HepG2 (cell line): ENCODE data around the gene MMUT. TPM values are rescaled to one million over a fixed set of nuclear protein-coding genes. Genes with fewer than 3 reads are reported as not detected.
A peak's percentile ranks its signal among the peaks of the same experiment; 100 is the strongest.

Experiments used
- CCDC6 ChIP-seq: sonication (generic); formaldehyde crosslinking; IDR thresholded peaks from 2 replicates; pipeline ENCODE4 v1.8.1; 2022; ENCODE audit warnings: mild to moderate bottlenecking, missing genetic modification reagents, moderate library complexity
- KLF16 ChIP-seq, 2 experiments: sonication (generic) in 1 of 2; formaldehyde crosslinking in 1 of 2; IDR thresholded peaks; 2 replicates each; pipeline versions ENCODE4 v1.6.1 to v1.8.0; 2016 to 2023; ENCODE audit warnings: missing genetic modification reagents in 2 of 2, missing compliant biosample characterization in 1 of 2
- NFKBIZ ChIP-seq: IDR thresholded peaks from 2 replicates; pipeline ENCODE4 v1.6.1; 2018; ENCODE audit warnings: missing genetic modification reagents, missing compliant biosample characterization
- NR2F6 ChIP-seq, 2 experiments: IDR thresholded peaks; 2 replicates each; pipeline ENCODE4 v1.6.1; 2016; ENCODE audit warnings: antibody characterized with exemption in 1 of 2, mild to moderate bottlenecking in 1 of 2
- ZHX2 ChIP-seq, 2 experiments: sonication (generic) in 1 of 2; formaldehyde crosslinking in 1 of 2; IDR thresholded peaks; 2 replicates each; pipeline versions ENCODE4 v1.6.1 to v1.9.0; 2014 to 2022; ENCODE audit warnings: antibody characterized with exemption in 1 of 2, borderline replicate concordance in 1 of 2, inconsistent platforms in 1 of 2, low read depth in 1 of 2, missing genetic modification reagents in 1 of 2
- ZNF12 ChIP-seq: sonication (generic); formaldehyde crosslinking; IDR thresholded peaks from 2 replicates; pipeline ENCODE4 v1.5.0; 2020; ENCODE audit warnings: missing genetic modification reagents
- ZNF256 ChIP-seq: sonication (generic); formaldehyde crosslinking; conservative IDR thresholded peaks from 2 replicates; pipeline ENCODE4 v1.4.0; 2020; ENCODE audit warnings: missing genetic modification reagents
- ZNF569 ChIP-seq: sonication (generic); formaldehyde crosslinking; IDR thresholded peaks from 2 replicates; pipeline ENCODE4 v1.5.0; 2020; ENCODE audit warnings: mild to moderate bottlenecking, missing genetic modification reagents, moderate library complexity, borderline replicate concordance
- ZNF619 ChIP-seq: sonication (generic); formaldehyde crosslinking; IDR thresholded peaks from 2 replicates; pipeline ENCODE4 v1.4.0; 2020; ENCODE audit warnings: mild to moderate bottlenecking, missing genetic modification reagents
- polyA plus RNA-seq, 8 experiments: library from polyadenylated mRNA; depleted of rRNA in 3 of 8; stranded (reverse) in 7 of 8; unstranded in 1 of 8; fragments of >200 nt; fragmentation: Illumina TruSeq in 4 of 8; extraction: Trizol in 4 of 8; gene quantifications; 2 replicates each; pipeline versions ENCODE4 v1.2.1 to v1.2.3, GENCODE V29; 2011 to 2016; ENCODE audit warnings: low read depth in 4 of 8, missing spikeins in 1 of 8, mixed read lengths in 1 of 8; ENCODE audit not compliant: insufficient read depth in 1 of 8
- total RNA-seq, 5 experiments: library from RNA; depleted of rRNA; stranded (reverse); fragments of >200 nt; fragmentation: Illumina TruSeq; extraction: Trizol; gene quantifications; 2 replicates each; pipeline ENCODE4 v1.2.3, GENCODE V29; 2016; ENCODE audit warnings: low read depth in 1 of 5
- TF ChIP-seq, protein P1 (sequence below): sonication (generic); formaldehyde crosslinking; IDR thresholded peaks from 2 replicates; pipeline ENCODE4 v1.4.0; 2020; ENCODE audit warnings: missing genetic modification reagents, borderline replicate concordance
- TF ChIP-seq, protein P2 (sequence below): sonication (generic); formaldehyde crosslinking; IDR thresholded peaks from 2 replicates; pipeline ENCODE4 v1.4.0; 2020; ENCODE audit warnings: mild to moderate bottlenecking, missing genetic modification reagents

The MMUT gene
- total and polyA plus RNA-seq, 2 of the 13 experiments (the other 11 are each of a cell fraction or from before 2014, with no cell fraction given), result 16.1 to 20.5 TPM

GRCh38 chr6:49462927-49463611 is at the start of gene MMUT, which contains the start of gene CENPQ (continued):
- TF ChIP-seq, protein P1, sequence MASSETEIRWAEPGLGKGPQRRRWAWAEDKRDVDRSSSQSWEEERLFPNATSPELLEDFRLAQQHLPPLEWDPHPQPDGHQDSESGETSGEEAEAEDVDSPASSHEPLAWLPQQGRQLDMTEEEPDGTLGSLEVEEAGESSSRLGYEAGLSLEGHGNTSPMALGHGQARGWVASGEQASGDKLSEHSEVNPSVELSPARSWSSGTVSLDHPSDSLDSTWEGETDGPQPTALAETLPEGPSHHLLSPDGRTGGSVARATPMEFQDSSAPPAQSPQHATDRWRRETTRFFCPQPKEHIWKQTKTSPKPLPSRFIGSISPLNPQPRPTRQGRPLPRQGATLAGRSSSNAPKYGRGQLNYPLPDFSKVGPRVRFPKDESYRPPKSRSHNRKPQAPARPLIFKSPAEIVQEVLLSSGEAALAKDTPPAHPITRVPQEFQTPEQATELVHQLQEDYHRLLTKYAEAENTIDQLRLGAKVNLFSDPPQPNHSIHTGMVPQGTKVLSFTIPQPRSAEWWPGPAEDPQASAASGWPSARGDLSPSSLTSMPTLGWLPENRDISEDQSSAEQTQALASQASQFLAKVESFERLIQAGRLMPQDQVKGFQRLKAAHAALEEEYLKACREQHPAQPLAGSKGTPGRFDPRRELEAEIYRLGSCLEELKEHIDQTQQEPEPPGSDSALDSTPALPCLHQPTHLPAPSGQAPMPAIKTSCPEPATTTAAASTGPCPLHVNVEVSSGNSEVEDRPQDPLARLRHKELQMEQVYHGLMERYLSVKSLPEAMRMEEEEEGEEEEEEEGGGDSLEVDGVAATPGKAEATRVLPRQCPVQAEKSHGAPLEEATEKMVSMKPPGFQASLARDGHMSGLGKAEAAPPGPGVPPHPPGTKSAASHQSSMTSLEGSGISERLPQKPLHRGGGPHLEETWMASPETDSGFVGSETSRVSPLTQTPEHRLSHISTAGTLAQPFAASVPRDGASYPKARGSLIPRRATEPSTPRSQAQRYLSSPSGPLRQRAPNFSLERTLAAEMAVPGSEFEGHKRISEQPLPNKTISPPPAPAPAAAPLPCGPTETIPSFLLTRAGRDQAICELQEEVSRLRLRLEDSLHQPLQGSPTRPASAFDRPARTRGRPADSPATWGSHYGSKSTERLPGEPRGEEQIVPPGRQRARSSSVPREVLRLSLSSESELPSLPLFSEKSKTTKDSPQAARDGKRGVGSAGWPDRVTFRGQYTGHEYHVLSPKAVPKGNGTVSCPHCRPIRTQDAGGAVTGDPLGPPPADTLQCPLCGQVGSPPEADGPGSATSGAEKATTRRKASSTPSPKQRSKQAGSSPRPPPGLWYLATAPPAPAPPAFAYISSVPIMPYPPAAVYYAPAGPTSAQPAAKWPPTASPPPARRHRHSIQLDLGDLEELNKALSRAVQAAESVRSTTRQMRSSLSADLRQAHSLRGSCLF (CRISPR knock-in tag), result no peak
- TF ChIP-seq, protein P2, sequence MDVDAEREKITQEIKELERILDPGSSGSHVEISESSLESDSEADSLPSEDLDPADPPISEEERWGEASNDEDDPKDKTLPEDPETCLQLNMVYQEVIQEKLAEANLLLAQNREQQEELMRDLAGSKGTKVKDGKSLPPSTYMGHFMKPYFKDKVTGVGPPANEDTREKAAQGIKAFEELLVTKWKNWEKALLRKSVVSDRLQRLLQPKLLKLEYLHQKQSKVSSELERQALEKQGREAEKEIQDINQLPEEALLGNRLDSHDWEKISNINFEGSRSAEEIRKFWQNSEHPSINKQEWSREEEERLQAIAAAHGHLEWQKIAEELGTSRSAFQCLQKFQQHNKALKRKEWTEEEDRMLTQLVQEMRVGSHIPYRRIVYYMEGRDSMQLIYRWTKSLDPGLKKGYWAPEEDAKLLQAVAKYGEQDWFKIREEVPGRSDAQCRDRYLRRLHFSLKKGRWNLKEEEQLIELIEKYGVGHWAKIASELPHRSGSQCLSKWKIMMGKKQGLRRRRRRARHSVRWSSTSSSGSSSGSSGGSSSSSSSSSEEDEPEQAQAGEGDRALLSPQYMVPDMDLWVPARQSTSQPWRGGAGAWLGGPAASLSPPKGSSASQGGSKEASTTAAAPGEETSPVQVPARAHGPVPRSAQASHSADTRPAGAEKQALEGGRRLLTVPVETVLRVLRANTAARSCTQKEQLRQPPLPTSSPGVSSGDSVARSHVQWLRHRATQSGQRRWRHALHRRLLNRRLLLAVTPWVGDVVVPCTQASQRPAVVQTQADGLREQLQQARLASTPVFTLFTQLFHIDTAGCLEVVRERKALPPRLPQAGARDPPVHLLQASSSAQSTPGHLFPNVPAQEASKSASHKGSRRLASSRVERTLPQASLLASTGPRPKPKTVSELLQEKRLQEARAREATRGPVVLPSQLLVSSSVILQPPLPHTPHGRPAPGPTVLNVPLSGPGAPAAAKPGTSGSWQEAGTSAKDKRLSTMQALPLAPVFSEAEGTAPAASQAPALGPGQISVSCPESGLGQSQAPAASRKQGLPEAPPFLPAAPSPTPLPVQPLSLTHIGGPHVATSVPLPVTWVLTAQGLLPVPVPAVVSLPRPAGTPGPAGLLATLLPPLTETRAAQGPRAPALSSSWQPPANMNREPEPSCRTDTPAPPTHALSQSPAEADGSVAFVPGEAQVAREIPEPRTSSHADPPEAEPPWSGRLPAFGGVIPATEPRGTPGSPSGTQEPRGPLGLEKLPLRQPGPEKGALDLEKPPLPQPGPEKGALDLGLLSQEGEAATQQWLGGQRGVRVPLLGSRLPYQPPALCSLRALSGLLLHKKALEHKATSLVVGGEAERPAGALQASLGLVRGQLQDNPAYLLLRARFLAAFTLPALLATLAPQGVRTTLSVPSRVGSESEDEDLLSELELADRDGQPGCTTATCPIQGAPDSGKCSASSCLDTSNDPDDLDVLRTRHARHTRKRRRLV (CRISPR knock-in tag), result peak; percentile 78; the same call in 1 of the 2 replicates
- TF ChIP-seq ZNF12 (CRISPR knock-in tag), result no peak
- TF ChIP-seq NR2F6 (IDR thresholded peaks at IDR 0.05), result 0 out of 2 replicates have a peak, but pooled peaks have one; percentile 8
- peak; percentile 55; the same call in 1 of the 2 replicates for TF ChIP-seq NR2F6 (CRISPR knock-in tag; IDR thresholded peaks at IDR 0.05)
- TF ChIP-seq ZNF569 (CRISPR knock-in tag), result no peak
- peak; percentile 25; the same call in 1 of the 2 replicates for TF ChIP-seq CCDC6 (CRISPR knock-in tag)
- TF ChIP-seq NFKBIZ (CRISPR knock-in tag), result peak; percentile 70; the same call in 1 of the 2 replicates
- TF ChIP-seq KLF16 (CRISPR knock-in tag; IDR thresholded peaks at IDR 0.05), result peak in 1 of 2 experiments; percentile 99; a peak in 2 of 4 replicates
- TF ChIP-seq ZHX2 (IDR thresholded peaks at IDR 0.05; ENCODE audit: low read depth), result peak; percentile 93
- no peak for TF ChIP-seq ZHX2 (CRISPR knock-in tag; IDR thresholded peaks at IDR 0.05; ENCODE audit: borderline replicate concordance)
- peak; percentile 76 for TF ChIP-seq ZNF619 (CRISPR knock-in tag)
- TF ChIP-seq ZNF256, result no peak
